ENCODE measurements around the gene RDH11. TPM values are rescaled to one million over a fixed set of nuclear protein-coding genes. Genes with fewer than 3 reads are reported as not detected.

Gene RDH11
- total and polyA plus RNA-seq, 10 of the 15 experiments (the other 5 are each of a cell fraction or from before 2014, with no cell fraction given) = 49.7 to 161 (median 77.2) TPM

DNA sequence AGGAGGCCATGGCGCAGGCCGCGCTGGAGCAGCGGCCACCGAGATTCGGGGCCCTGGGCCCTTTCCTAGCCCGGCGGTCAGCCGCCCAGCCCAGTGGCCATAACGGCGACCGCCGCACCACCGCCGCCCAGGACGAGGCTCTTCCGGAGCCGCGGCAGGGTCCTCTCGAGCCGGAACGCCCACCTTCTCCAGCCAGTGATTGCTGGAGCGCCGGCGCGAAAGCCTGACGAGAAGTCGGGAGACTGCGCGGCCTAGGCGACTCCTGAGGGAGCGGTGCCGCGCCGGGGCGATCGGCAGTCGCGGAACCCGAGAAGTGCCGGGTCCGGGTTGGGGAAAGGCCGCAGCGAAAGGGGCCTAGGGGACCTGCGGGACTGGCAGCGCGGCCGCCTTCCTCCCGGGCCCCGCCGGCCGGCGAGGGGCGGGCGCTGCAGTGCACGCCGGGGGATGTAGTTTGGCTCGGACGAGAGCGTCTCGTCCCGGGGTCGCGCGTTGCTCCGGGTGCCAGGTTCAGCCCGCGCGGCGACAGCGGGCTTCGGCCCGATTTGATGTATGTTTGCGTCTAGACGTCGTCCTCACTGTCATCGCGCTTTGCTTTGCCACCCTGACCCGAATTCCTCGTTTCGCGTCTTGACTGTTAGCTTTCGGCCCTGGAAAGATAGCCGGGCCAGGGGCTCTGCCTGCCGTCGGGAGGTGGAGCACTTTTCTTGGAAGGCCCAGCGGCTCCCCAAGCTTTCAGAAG is 20.9 kb downstream of the RDH11 start, which contains the start of gene VTI1B (continued):
- TF ChIP-seq SRF (IDR thresholded peaks at IDR 0.05; ENCODE audit: low read depth in 2 of 2, low read length in 2 of 2) (no peak), HDAC2 (IDR thresholded peaks at IDR 0.05) (no peak), CHD1 (IDR thresholded peaks at IDR 0.05; ENCODE audit: low read depth, low read length) (no peak), HDGF (IDR thresholded peaks at IDR 0.05) (no peak), TAF1 (IDR thresholded peaks at IDR 0.05; ENCODE audit: borderline replicate concordance, low read depth, low read length) (peak; percentile 54; the same call in 1 of the 2 replicates), BCL3 (IDR thresholded peaks at IDR 0.05; ENCODE audit: borderline replicate concordance, insufficient read depth, low read depth, low read length, poor library complexity, severe bottlenecking) (peak; percentile 69), IRF4 (IDR thresholded peaks at IDR 0.05; ENCODE audit: low read depth, low read length) (no peak), BRCA1 (IDR thresholded peaks at IDR 0.05; ENCODE audit: low read depth, low read length) (no peak), GATAD2B (conservative IDR thresholded peaks at IDR 0.05; ENCODE audit: low read depth) (peak; percentile 92), GABPA (IDR thresholded peaks at IDR 0.05; ENCODE audit: low read depth) (no peak)
- TF ChIP-seq, protein P1, sequence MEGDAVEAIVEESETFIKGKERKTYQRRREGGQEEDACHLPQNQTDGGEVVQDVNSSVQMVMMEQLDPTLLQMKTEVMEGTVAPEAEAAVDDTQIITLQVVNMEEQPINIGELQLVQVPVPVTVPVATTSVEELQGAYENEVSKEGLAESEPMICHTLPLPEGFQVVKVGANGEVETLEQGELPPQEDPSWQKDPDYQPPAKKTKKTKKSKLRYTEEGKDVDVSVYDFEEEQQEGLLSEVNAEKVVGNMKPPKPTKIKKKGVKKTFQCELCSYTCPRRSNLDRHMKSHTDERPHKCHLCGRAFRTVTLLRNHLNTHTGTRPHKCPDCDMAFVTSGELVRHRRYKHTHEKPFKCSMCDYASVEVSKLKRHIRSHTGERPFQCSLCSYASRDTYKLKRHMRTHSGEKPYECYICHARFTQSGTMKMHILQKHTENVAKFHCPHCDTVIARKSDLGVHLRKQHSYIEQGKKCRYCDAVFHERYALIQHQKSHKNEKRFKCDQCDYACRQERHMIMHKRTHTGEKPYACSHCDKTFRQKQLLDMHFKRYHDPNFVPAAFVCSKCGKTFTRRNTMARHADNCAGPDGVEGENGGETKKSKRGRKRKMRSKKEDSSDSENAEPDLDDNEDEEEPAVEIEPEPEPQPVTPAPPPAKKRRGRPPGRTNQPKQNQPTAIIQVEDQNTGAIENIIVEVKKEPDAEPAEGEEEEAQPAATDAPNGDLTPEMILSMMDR (IDR thresholded peaks at IDR 0.05 in 2 of 3, conservative IDR thresholded peaks at IDR 0.05 in 1 of 3; ENCODE audit: control insufficient read depth in 2 of 3, extremely low read depth in 1 of 3, insufficient read depth in 1 of 3, low read depth in 3 of 3, low read length in 3 of 3) = 0 out of 6 replicates have a peak, but pooled peaks of 1 of the 3 experiments have one; percentile 0
- TF ChIP-seq, protein P2, sequence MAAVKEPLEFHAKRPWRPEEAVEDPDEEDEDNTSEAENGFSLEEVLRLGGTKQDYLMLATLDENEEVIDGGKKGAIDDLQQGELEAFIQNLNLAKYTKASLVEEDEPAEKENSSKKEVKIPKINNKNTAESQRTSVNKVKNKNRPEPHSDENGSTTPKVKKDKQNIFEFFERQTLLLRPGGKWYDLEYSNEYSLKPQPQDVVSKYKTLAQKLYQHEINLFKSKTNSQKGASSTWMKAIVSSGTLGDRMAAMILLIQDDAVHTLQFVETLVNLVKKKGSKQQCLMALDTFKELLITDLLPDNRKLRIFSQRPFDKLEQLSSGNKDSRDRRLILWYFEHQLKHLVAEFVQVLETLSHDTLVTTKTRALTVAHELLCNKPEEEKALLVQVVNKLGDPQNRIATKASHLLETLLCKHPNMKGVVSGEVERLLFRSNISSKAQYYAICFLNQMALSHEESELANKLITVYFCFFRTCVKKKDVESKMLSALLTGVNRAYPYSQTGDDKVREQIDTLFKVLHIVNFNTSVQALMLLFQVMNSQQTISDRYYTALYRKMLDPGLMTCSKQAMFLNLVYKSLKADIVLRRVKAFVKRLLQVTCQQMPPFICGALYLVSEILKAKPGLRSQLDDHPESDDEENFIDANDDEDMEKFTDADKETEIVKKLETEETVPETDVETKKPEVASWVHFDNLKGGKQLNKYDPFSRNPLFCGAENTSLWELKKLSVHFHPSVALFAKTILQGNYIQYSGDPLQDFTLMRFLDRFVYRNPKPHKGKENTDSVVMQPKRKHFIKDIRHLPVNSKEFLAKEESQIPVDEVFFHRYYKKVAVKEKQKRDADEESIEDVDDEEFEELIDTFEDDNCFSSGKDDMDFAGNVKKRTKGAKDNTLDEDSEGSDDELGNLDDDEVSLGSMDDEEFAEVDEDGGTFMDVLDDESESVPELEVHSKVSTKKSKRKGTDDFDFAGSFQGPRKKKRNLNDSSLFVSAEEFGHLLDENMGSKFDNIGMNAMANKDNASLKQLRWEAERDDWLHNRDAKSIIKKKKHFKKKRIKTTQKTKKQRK (IDR thresholded peaks at IDR 0.05; ENCODE audit: low read depth, low read length) = no peak
- TF ChIP-seq, protein P3, sequence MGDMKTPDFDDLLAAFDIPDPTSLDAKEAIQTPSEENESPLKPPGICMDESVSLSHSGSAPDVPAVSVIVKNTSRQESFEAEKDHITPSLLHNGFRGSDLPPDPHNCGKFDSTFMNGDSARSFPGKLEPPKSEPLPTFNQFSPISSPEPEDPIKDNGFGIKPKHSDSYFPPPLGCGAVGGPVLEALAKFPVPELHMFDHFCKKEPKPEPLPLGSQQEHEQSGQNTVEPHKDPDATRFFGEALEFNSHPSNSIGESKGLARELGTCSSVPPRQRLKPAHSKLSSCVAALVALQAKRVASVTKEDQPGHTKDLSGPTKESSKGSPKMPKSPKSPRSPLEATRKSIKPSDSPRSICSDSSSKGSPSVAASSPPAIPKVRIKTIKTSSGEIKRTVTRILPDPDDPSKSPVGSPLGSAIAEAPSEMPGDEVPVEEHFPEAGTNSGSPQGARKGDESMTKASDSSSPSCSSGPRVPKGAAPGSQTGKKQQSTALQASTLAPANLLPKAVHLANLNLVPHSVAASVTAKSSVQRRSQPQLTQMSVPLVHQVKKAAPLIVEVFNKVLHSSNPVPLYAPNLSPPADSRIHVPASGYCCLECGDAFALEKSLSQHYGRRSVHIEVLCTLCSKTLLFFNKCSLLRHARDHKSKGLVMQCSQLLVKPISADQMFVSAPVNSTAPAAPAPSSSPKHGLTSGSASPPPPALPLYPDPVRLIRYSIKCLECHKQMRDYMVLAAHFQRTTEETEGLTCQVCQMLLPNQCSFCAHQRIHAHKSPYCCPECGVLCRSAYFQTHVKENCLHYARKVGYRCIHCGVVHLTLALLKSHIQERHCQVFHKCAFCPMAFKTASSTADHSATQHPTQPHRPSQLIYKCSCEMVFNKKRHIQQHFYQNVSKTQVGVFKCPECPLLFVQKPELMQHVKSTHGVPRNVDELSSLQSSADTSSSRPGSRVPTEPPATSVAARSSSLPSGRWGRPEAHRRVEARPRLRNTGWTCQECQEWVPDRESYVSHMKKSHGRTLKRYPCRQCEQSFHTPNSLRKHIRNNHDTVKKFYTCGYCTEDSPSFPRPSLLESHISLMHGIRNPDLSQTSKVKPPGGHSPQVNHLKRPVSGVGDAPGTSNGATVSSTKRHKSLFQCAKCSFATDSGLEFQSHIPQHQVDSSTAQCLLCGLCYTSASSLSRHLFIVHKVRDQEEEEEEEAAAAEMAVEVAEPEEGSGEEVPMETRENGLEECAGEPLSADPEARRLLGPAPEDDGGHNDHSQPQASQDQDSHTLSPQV (IDR thresholded peaks at IDR 0.05) = peak; percentile 99
- TF ChIP-seq, protein P4, sequence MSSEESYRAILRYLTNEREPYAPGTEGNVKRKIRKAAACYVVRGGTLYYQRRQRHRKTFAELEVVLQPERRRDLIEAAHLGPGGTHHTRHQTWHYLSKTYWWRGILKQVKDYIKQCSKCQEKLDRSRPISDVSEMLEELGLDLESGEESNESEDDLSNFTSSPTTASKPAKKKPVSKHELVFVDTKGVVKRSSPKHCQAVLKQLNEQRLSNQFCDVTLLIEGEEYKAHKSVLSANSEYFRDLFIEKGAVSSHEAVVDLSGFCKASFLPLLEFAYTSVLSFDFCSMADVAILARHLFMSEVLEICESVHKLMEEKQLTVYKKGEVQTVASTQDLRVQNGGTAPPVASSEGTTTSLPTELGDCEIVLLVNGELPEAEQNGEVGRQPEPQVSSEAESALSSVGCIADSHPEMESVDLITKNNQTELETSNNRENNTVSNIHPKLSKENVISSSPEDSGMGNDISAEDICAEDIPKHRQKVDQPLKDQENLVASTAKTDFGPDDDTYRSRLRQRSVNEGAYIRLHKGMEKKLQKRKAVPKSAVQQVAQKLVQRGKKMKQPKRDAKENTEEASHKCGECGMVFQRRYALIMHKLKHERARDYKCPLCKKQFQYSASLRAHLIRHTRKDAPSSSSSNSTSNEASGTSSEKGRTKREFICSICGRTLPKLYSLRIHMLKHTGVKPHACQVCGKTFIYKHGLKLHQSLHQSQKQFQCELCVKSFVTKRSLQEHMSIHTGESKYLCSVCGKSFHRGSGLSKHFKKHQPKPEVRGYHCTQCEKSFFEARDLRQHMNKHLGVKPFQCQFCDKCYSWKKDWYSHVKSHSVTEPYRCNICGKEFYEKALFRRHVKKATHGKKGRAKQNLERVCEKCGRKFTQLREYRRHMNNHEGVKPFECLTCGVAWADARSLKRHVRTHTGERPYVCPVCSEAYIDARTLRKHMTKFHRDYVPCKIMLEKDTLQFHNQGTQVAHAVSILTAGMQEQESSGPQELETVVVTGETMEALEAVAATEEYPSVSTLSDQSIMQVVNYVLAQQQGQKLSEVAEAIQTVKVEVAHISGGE (CRISPR knock-in tag; IDR thresholded peaks at IDR 0.05) = no peak
